ENCODE measurements around the gene ANAPC16. TPM values are rescaled to one million over a fixed set of nuclear protein-coding genes. Genes with fewer than 3 reads are reported as not detected.

The ANAPC16 gene
- total RNA-seq, 1 experiment from 2014 or later: 71.1 TPM

DNA sequence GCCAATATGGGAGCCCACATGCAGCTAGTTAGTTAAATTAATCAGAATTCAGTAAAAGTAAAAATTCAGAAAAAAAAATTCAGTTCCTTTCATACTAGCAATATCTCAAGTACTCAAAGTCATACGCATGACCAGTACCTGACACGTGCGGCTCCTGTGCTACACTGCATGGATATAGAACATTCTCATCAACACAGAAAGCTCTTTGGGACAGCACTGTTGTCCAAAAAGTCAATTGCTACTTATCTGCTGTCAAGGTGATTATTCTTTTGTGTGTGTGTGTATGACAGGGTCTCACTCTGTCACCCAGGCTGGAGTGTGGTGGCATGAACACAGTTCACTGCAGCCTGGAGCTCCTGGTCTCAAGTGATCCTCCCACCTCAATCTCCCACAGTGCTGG is 14.9 kb upstream of the ANAPC16 start:
- ChIA-PET CTCF (interaction anchor here (1.7 kb wide), 1 partner anchor 134 kb away, joined by 7 read pairs; no protein-coding TSS in a partner anchor), RAD21 (ENCODE audit: low non-redundant PET in 1 of 2, low total read pairs in 2 of 2, uncharacterized antibody in 2 of 2, unreplicated experiment in 2 of 2) (no interaction called here), POLR2A (interaction anchor here (1.1 kb wide), 1 partner anchor 73 kb away, joined by 3 read pairs; the partner anchor contains the start of gene DDIT4)
- Histone ChIP-seq H3K9ac (ENCODE audit: low read length) (no peak overlapping the region), H3K9me3 (ENCODE audit: control insufficient read depth in 1 of 2, insufficient read depth in 1 of 2, low read depth in 1 of 2, low read length in 2 of 2) (no peaks in the 10 kb centered on the region), H3K9me2 (ENCODE audit: insufficient read depth) (no peaks in the 10 kb centered on the region), H3K36me3 (ENCODE audit: control insufficient read depth in 1 of 2, insufficient read depth in 2 of 2, low read length in 2 of 2) (peaks cover 0 to 9% of the 10 kb centered on the region in 2 experiments; a peak in 2 of 4 replicates), H3K4me1 (ENCODE audit: control insufficient read depth in 1 of 2, insufficient read depth in 2 of 2, low read length in 2 of 2) (peaks cover 11 to 18% of the 10 kb centered on the region in 2 experiments), H3K79me2 (ENCODE audit: insufficient read depth, low read length) (no peaks in the 10 kb centered on the region), H3K27me3 (ENCODE audit: insufficient read depth, low read length) (no peaks in the 10 kb centered on the region), H4K20me1 (ENCODE audit: insufficient read depth) (no peaks in the 10 kb centered on the region), H3K4me2 (ENCODE audit: low read length) (no peak overlapping the region), H3K27ac (ENCODE audit: low read depth, low read length) (no peak overlapping the region), H3K4me3 (replicated peaks in 1 of 2; ENCODE audit: low read depth in 1 of 2, low read length in 2 of 2) (no peak overlapping the region), H2AFZ (ENCODE audit: low read depth, low read length, poor library complexity, severe bottlenecking) (no peak overlapping the region)
- no TSS peak for BruUV-seq (replicated peaks)
- intact Hi-C loops (cut with micrococcal nuclease): no loop called here
- DNase-seq (ENCODE audit: low read depth, low spot score) (no peak), ATAC-seq (no peak)
- TF ChIP-seq SIN3A (IDR thresholded peaks at IDR 0.05; ENCODE audit: low read depth) (no peak), POLR2A (IDR thresholded peaks at IDR 0.05; ENCODE audit: borderline replicate concordance, extremely low read depth, insufficient read depth, insufficient read length) (no peak), EGR1 (IDR thresholded peaks at IDR 0.05; ENCODE audit: low read depth) (no peak), CEBPB (IDR thresholded peaks at IDR 0.05; ENCODE audit: low read depth) (no peak), ZNF274 (IDR thresholded peaks at IDR 0.05; ENCODE audit: low read depth, low read length) (no peak), EZH2 (IDR thresholded peaks at IDR 0.05) (no peak), SRF (IDR thresholded peaks at IDR 0.05; ENCODE audit: low read depth) (no peak), JUND (IDR thresholded peaks at IDR 0.05) (no peak), POLR2AphosphoS5 (IDR thresholded peaks at IDR 0.05; ENCODE audit: low read depth, low read length) (no peak), ELF1 (IDR thresholded peaks at IDR 0.05; ENCODE audit: borderline replicate concordance, low read depth) (no peak), ZFX (IDR thresholded peaks at IDR 0.05) (no peak)
- TF ChIP-seq, protein P1, sequence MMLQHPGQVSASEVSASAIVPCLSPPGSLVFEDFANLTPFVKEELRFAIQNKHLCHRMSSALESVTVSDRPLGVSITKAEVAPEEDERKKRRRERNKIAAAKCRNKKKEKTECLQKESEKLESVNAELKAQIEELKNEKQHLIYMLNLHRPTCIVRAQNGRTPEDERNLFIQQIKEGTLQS (IDR thresholded peaks at IDR 0.05): no peak
- TF ChIP-seq, protein P2, sequence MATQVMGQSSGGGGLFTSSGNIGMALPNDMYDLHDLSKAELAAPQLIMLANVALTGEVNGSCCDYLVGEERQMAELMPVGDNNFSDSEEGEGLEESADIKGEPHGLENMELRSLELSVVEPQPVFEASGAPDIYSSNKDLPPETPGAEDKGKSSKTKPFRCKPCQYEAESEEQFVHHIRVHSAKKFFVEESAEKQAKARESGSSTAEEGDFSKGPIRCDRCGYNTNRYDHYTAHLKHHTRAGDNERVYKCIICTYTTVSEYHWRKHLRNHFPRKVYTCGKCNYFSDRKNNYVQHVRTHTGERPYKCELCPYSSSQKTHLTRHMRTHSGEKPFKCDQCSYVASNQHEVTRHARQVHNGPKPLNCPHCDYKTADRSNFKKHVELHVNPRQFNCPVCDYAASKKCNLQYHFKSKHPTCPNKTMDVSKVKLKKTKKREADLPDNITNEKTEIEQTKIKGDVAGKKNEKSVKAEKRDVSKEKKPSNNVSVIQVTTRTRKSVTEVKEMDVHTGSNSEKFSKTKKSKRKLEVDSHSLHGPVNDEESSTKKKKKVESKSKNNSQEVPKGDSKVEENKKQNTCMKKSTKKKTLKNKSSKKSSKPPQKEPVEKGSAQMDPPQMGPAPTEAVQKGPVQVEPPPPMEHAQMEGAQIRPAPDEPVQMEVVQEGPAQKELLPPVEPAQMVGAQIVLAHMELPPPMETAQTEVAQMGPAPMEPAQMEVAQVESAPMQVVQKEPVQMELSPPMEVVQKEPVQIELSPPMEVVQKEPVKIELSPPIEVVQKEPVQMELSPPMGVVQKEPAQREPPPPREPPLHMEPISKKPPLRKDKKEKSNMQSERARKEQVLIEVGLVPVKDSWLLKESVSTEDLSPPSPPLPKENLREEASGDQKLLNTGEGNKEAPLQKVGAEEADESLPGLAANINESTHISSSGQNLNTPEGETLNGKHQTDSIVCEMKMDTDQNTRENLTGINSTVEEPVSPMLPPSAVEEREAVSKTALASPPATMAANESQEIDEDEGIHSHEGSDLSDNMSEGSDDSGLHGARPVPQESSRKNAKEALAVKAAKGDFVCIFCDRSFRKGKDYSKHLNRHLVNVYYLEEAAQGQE (IDR thresholded peaks at IDR 0.05; ENCODE audit: low read depth): no peak
- TF ChIP-seq, protein P3, sequence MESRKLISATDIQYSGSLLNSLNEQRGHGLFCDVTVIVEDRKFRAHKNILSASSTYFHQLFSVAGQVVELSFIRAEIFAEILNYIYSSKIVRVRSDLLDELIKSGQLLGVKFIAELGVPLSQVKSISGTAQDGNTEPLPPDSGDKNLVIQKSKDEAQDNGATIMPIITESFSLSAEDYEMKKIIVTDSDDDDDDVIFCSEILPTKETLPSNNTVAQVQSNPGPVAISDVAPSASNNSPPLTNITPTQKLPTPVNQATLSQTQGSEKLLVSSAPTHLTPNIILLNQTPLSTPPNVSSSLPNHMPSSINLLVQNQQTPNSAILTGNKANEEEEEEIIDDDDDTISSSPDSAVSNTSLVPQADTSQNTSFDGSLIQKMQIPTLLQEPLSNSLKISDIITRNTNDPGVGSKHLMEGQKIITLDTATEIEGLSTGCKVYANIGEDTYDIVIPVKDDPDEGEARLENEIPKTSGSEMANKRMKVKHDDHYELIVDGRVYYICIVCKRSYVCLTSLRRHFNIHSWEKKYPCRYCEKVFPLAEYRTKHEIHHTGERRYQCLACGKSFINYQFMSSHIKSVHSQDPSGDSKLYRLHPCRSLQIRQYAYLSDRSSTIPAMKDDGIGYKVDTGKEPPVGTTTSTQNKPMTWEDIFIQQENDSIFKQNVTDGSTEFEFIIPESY (IDR thresholded peaks at IDR 0.05; ENCODE audit: extremely low read depth, insufficient replicate concordance, low read length): no peak
- TF ChIP-seq, protein P4, sequence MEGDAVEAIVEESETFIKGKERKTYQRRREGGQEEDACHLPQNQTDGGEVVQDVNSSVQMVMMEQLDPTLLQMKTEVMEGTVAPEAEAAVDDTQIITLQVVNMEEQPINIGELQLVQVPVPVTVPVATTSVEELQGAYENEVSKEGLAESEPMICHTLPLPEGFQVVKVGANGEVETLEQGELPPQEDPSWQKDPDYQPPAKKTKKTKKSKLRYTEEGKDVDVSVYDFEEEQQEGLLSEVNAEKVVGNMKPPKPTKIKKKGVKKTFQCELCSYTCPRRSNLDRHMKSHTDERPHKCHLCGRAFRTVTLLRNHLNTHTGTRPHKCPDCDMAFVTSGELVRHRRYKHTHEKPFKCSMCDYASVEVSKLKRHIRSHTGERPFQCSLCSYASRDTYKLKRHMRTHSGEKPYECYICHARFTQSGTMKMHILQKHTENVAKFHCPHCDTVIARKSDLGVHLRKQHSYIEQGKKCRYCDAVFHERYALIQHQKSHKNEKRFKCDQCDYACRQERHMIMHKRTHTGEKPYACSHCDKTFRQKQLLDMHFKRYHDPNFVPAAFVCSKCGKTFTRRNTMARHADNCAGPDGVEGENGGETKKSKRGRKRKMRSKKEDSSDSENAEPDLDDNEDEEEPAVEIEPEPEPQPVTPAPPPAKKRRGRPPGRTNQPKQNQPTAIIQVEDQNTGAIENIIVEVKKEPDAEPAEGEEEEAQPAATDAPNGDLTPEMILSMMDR (IDR thresholded peaks at IDR 0.05 in 2 of 3, conservative IDR thresholded peaks at IDR 0.05 in 1 of 3; ENCODE audit: borderline replicate concordance in 1 of 3, insufficient read depth in 1 of 3, low read depth in 2 of 3, low read length in 2 of 3): no peak
